Pulmonary artery endothelial cell (primary cell): ENCODE data around the gene CEP83. TPM values are rescaled to one million over a fixed set of nuclear protein-coding genes. Genes with fewer than 3 reads are reported as not detected.

Experiments
- DNase-seq: peaks from one replicate; pipeline ENCODE4 v3.0.0-alpha.2; 2011; ENCODE audit warnings: low read depth, low spot score
- total RNA-seq: library from RNA; depleted of rRNA; stranded (reverse); fragments of >200 nt; gene quantifications from 2 replicates; pipeline ENCODE4 v1.2.3, GENCODE V29; 2014

The CEP83 gene
- total RNA-seq, 1 donor from 2014 or later = 6.1 TPM

- no peak for DNase-seq
These were observed 150.3 kb downstream of the CEP83 start for GRCh38 chr12:94309373-94309772.

- DNase-seq = peak; percentile 22
These were observed 151.1 kb downstream of the CEP83 start for GRCh38 chr12:94308612-94309011.

GRCh38 chr12:94305130-94305957 is 154.3 kb downstream of the CEP83 start:
- DNase-seq = no peak

- no peak for DNase-seq
These were observed 155.1 kb downstream of the CEP83 start for GRCh38 chr12:94304566-94305061.

GRCh38 chr12:94304012-94304411 is 155.7 kb downstream of the CEP83 start:
- DNase-seq = no peak

GRCh38 chr12:94299846-94300245 is 159.8 kb downstream of the CEP83 start:
- no peak for DNase-seq

GRCh38 chr12:94297876-94298505 is 161.7 kb downstream of the CEP83 start:
- DNase-seq = peak; percentile 17

GRCh38 chr12:94297096-94297699 is 162.5 kb downstream of the CEP83 start:
- no peak for DNase-seq

GRCh38 chr12:94290353-94290752 is 169.3 kb downstream of the CEP83 start:
- DNase-seq = no peak

- DNase-seq = peak; percentile 11
These were observed 170.0 kb downstream of the CEP83 start for GRCh38 chr12:94289461-94290312.

- DNase-seq = no peak
These were observed 172.4 kb downstream of the CEP83 start for GRCh38 chr12:94287245-94287628.

GRCh38 chr12:94286583-94287244 is 173.0 kb downstream of the CEP83 start:
- no peak for DNase-seq

- no peak for DNase-seq
These were observed 173.6 kb downstream of the CEP83 start for GRCh38 chr12:94285943-94286582.

- DNase-seq = no peak
These were observed 174.8 kb downstream of the CEP83 start for GRCh38 chr12:94284859-94285258.

- no peak for DNase-seq
These were observed 175.6 kb downstream of the CEP83 start for GRCh38 chr12:94284046-94284445.

- DNase-seq = no peak
These were observed 177.0 kb downstream of the CEP83 start for GRCh38 chr12:94282675-94283074.

GRCh38 chr12:94280063-94280462 is 179.6 kb downstream of the CEP83 start:
- no peak for DNase-seq

- DNase-seq = no peak
These were observed 182.2 kb downstream of the CEP83 start for GRCh38 chr12:94277426-94278000.

GRCh38 chr12:94276725-94277124 is 182.9 kb downstream of the CEP83 start:
- DNase-seq = no peak

GRCh38 chr12:94273272-94273671 is 186.4 kb downstream of the CEP83 start:
- no peak for DNase-seq
